Measurements from ENCODE around the gene MMP25. TPM values are rescaled to one million over a fixed set of nuclear protein-coding genes. Genes with fewer than 3 reads are reported as not detected.
"Not testable (repeated sequence)": the region's sequence is repeated elsewhere in the genome, so short reads cannot be mapped to it uniquely, and the experiment has no call there.

The MMP25 gene
- total RNA-seq, 2 experiments from 2014 or later = 0.63 to 5.6 TPM

- peak overlapping the region; percentile 29 for H3K4me3 ChIP-seq (ENCODE audit: low read depth, low read length, poor library complexity, severe bottlenecking)
- peak overlapping the region; percentile 74 for H2AFZ ChIP-seq (ENCODE audit: low read length)
- no peak overlapping the region for H3K27ac ChIP-seq (ENCODE audit: low read depth, low read length, poor library complexity, severe bottlenecking)
- H3K4me2 ChIP-seq (ENCODE audit: low read length) = peak overlapping the region; percentile 55; the same call in 1 of the 2 replicates
- CTCF ChIA-PET (ENCODE audit: unreplicated experiment) = no interaction called here
- no peaks in the 10 kb centered on the region for H4K20me1 ChIP-seq (ENCODE audit: insufficient read depth, low read length)
- no TSS peak for BruUV-seq (replicated peaks)
- DNase-seq (ENCODE audit: low spot score) = no peak
- H3K79me2 ChIP-seq (ENCODE audit: insufficient read depth, low read depth, low read length) = no peaks in the 10 kb centered on the region
- intact Hi-C loops (cut with micrococcal nuclease; ENCODE audit: unreplicated experiment) = loop anchor here (1.0 kb wide), 1 partner anchor 16 kb away; no protein-coding TSS in a partner anchor
- H3K36me3 ChIP-seq (ENCODE audit: insufficient read depth, low read length) = no peaks in the 10 kb centered on the region; the same call in 1 of the 2 replicates
- peaks cover 22% of the 10 kb centered on the region for H3K4me1 ChIP-seq (ENCODE audit: insufficient read depth, low read length, poor library complexity, severe bottlenecking)
- POLR2A ChIA-PET = interaction anchor here (1.2 to 1.3 kb wide), 2 partner anchors 27 to 54 kb away, joined by 3 read pairs; no protein-coding TSS in a partner anchor
- H3K9me2 ChIP-seq (ENCODE audit: insufficient read depth, low read length) = no peaks in the 10 kb centered on the region
- TF ChIP-seq CTCF (conservative IDR thresholded peaks at IDR 0.05; ENCODE audit: low read length) (no peak), EZH2phosphoT487 (IDR thresholded peaks at IDR 0.05; ENCODE audit: borderline replicate concordance, low read depth, low read length) (no peak)
- 0 out of 2 replicates have a peak, but pooled peaks cover 6% of the 10 kb centered on the region for H3K9me3 ChIP-seq (ENCODE audit: low read length)
Observed at GRCh38 chr16:3075523-3075915, 29.2 kb downstream of the MMP25 start.

- H3K4me2 ChIP-seq (ENCODE audit: low read length); BruUV-seq (replicated peaks); H3K79me2 ChIP-seq (ENCODE audit: insufficient read depth, low read depth, low read length); H3K36me3 ChIP-seq (ENCODE audit: insufficient read depth, low read length); CTCF ChIA-PET (ENCODE audit: unreplicated experiment); DNase-seq (ENCODE audit: low spot score); H2AFZ ChIP-seq (ENCODE audit: low read length); H4K20me1 ChIP-seq (ENCODE audit: insufficient read depth, low read length); H3K4me3 ChIP-seq (ENCODE audit: low read depth, low read length, poor library complexity, severe bottlenecking); H3K9me3 ChIP-seq (ENCODE audit: low read length); H3K9me2 ChIP-seq (ENCODE audit: insufficient read depth, low read length); H3K27ac ChIP-seq (ENCODE audit: low read depth, low read length, poor library complexity, severe bottlenecking): not testable (repeated sequence)
- POLR2A ChIA-PET = interaction anchor here (1.0 to 1.3 kb wide), 3 partner anchors 9 to 53 kb away, joined by 3 read pairs; no protein-coding TSS in a partner anchor
- peaks cover 22% of the 10 kb centered on the region for H3K4me1 ChIP-seq (ENCODE audit: insufficient read depth, low read length, poor library complexity, severe bottlenecking)
- intact Hi-C loops (cut with micrococcal nuclease; ENCODE audit: unreplicated experiment) = loop anchor here (1.0 kb wide), 1 partner anchor 17 kb away; no protein-coding TSS in a partner anchor
Observed at GRCh38 chr16:3075946-3076345, 29.6 kb downstream of the MMP25 start.

- intact Hi-C loops (cut with micrococcal nuclease; ENCODE audit: unreplicated experiment) = no loop called here
- CTCF ChIA-PET (ENCODE audit: unreplicated experiment) = no interaction called here
- DNase-seq (ENCODE audit: low spot score) = no peak
Observed at GRCh38 chr16:3076577-3076976, 30.2 kb downstream of the MMP25 start.

More at GRCh38 chr16:3076577-3076976, 30.2 kb downstream of the MMP25 start:
- TF ChIP-seq CTCF (conservative IDR thresholded peaks at IDR 0.05; ENCODE audit: low read length) = no peak
- no peak for TF ChIP-seq EZH2phosphoT487 (IDR thresholded peaks at IDR 0.05; ENCODE audit: borderline replicate concordance, low read depth, low read length)
- no peaks in the 10 kb centered on the region for H3K79me2 ChIP-seq (ENCODE audit: insufficient read depth, low read depth, low read length)
- H3K9me3 ChIP-seq (ENCODE audit: low read length) = 0 out of 2 replicates have a peak, but pooled peaks cover 6% of the 10 kb centered on the region
- no peak overlapping the region for H3K4me3 ChIP-seq (ENCODE audit: low read depth, low read length, poor library complexity, severe bottlenecking)
- H3K9me2 ChIP-seq (ENCODE audit: insufficient read depth, low read length) = no peaks in the 10 kb centered on the region
- no peak overlapping the region for H3K4me2 ChIP-seq (ENCODE audit: low read length)
- H2AFZ ChIP-seq (ENCODE audit: low read length) = no peak overlapping the region
- H3K4me1 ChIP-seq (ENCODE audit: insufficient read depth, low read length, poor library complexity, severe bottlenecking) = peaks cover 22% of the 10 kb centered on the region
- no peaks in the 10 kb centered on the region; the same call in 1 of the 2 replicates for H3K36me3 ChIP-seq (ENCODE audit: insufficient read depth, low read length)
- POLR2A ChIA-PET = interaction anchor here (1.0 kb wide), 1 partner anchor 9 kb away, joined by 3 read pairs; no protein-coding TSS in a partner anchor
- no peak overlapping the region for H3K27ac ChIP-seq (ENCODE audit: low read depth, low read length, poor library complexity, severe bottlenecking)
- BruUV-seq (replicated peaks) = no TSS peak
- H4K20me1 ChIP-seq (ENCODE audit: insufficient read depth, low read length) = no peaks in the 10 kb centered on the region

Data from OCI-LY7 (cell line).